Measurements from ENCODE around the gene MORN1. TPM values are rescaled to one million over a fixed set of nuclear protein-coding genes. Genes with fewer than 3 reads are reported as not detected.

MORN1 gene
- total and polyA plus RNA-seq, 2 experiments from 2014 or later = 4.5 to 9.4 TPM

DNA sequence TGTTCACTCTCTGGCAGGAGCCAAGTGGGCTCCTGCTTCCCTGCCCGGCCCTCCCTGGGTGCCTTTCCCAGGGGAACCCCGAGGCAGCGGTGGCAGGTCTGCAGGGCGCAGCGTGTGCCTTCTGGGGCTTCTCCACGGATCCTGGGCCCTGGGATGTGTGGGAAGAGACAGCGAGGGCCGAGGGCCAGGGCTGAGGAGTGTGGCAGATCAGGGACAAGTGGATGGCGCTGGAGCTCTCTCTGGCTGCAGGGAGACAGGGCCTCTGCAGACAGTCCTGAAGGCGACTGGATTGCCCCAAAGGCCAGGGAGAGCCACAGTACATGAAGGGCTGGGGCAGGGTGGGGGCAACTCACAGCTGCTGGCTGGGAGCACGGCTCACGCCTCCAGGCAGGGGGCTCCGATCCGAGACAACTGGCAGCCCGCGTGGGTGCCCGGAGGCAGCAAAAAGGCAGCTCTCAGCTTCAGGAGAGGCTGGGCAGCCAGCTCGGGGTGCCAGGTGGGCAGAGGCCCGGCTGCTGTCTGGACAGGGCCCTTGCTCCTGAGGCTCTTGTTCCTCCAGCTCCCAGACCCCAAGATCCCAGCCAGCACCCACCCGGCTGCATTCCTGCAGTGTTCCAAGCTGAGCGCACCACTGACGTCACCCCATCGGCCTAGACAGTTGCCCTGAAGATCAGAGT lies 16.0 kb downstream of the MORN1 start:
- no peaks in the 10 kb centered on the region for H3K9me3 ChIP-seq (ENCODE audit: low read depth)
- TF ChIP-seq EZH2phosphoT487 (IDR thresholded peaks at IDR 0.05; ENCODE audit: low read depth, severe bottlenecking, unreplicated experiment) (no peak), EZH2 (IDR thresholded peaks at IDR 0.05; ENCODE audit: borderline replicate concordance) (no peak)
- TF ChIP-seq, protein P1, sequence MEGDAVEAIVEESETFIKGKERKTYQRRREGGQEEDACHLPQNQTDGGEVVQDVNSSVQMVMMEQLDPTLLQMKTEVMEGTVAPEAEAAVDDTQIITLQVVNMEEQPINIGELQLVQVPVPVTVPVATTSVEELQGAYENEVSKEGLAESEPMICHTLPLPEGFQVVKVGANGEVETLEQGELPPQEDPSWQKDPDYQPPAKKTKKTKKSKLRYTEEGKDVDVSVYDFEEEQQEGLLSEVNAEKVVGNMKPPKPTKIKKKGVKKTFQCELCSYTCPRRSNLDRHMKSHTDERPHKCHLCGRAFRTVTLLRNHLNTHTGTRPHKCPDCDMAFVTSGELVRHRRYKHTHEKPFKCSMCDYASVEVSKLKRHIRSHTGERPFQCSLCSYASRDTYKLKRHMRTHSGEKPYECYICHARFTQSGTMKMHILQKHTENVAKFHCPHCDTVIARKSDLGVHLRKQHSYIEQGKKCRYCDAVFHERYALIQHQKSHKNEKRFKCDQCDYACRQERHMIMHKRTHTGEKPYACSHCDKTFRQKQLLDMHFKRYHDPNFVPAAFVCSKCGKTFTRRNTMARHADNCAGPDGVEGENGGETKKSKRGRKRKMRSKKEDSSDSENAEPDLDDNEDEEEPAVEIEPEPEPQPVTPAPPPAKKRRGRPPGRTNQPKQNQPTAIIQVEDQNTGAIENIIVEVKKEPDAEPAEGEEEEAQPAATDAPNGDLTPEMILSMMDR (IDR thresholded peaks at IDR 0.05; ENCODE audit: poor library complexity) = no peak
- H3K36me3 ChIP-seq (replicated peaks; ENCODE audit: insufficient read depth, low read depth) = no peaks in the 10 kb centered on the region
- H3K4me3 ChIP-seq = no peak overlapping the region
- no peak overlapping the region for H3K4me2 ChIP-seq
- DNase-seq (ENCODE audit: low spot score) = no peak
- H3K9me2 ChIP-seq (replicated peaks; ENCODE audit: insufficient read depth) = no peaks in the 10 kb centered on the region
- no peaks in the 10 kb centered on the region for H4K20me1 ChIP-seq (ENCODE audit: insufficient read depth, poor library complexity, severe bottlenecking)
- H3K27ac ChIP-seq = no peak overlapping the region
- H3K79me2 ChIP-seq = no peaks in the 10 kb centered on the region
- H3K27me3 ChIP-seq = no peaks in the 10 kb centered on the region
- no peaks in the 10 kb centered on the region for H3K4me1 ChIP-seq (ENCODE audit: insufficient read depth)
- H2AFZ ChIP-seq = no peak overlapping the region
- 89% methylated on average over 20 of the region's 23 CpGs for WGBS (ENCODE audit: low lambda C conversion rate, missing lambda C conversion rate)

DNA sequence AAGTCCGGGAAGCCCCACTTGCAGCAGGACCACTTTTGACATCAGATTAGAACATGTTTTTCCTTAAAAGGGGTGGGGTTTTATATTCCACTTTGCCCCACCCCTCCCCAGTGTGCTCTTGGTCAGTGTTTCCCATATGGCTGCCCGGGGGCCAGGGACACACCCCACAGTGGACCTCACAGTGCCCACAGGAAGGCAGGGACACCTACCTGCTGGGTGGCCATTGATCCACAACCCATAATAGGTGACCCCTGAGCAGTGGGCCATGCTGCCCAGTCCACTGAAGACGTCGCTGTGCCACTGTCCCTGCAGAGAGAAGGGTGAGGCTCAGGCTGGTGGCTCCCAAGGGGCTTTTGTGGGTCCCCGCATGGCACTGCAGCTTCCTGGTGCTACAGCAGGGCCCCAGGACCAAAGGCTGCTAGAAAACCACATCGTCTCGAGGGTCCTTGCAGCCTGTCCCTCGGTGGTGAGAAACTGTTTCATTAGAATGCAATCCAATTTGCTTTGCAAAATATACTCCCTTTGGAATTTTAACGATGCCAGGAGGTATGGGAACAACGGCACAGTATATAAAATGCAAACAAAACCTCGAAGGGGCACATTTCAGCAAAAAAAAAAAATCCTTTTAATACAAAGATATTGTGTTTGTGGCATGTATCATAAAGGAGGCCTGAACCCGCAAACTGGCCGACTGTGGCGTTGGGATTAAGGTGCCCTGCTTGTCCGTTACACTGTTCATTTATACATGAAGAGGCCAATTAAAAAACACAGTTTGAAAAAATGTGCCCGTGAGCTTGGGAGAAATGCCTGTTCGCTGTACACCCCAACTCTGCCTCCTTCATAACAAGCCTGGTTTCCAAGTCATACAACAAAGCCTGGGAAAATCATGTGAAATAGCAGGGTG lies 16.9 kb downstream of the MORN1 start:
- H3K4me3 ChIP-seq = no peak overlapping the region
- TF ChIP-seq, protein P1 (IDR thresholded peaks at IDR 0.05; ENCODE audit: poor library complexity) = no peak
- TF ChIP-seq EZH2 (IDR thresholded peaks at IDR 0.05; ENCODE audit: borderline replicate concordance) = no peak
- no peak for TF ChIP-seq EZH2phosphoT487 (IDR thresholded peaks at IDR 0.05; ENCODE audit: low read depth, severe bottlenecking, unreplicated experiment)
- DNase-seq (ENCODE audit: low spot score) = no peak
- no peak overlapping the region for H3K4me2 ChIP-seq
- no peaks in the 10 kb centered on the region for H3K4me1 ChIP-seq (ENCODE audit: insufficient read depth)
- no peaks in the 10 kb centered on the region for H3K9me3 ChIP-seq (ENCODE audit: low read depth)
- H4K20me1 ChIP-seq (ENCODE audit: insufficient read depth, poor library complexity, severe bottlenecking) = no peaks in the 10 kb centered on the region
- no peak overlapping the region for H2AFZ ChIP-seq
- no peak overlapping the region for H3K27ac ChIP-seq
- H3K36me3 ChIP-seq (replicated peaks; ENCODE audit: insufficient read depth, low read depth) = no peaks in the 10 kb centered on the region
- no peaks in the 10 kb centered on the region for H3K79me2 ChIP-seq
- H3K9me2 ChIP-seq (replicated peaks; ENCODE audit: insufficient read depth) = no peaks in the 10 kb centered on the region
- H3K27me3 ChIP-seq = no peaks in the 10 kb centered on the region
- 82% methylated on average over 17 of the region's 17 CpGs for WGBS (ENCODE audit: low lambda C conversion rate, missing lambda C conversion rate)

DNA sequence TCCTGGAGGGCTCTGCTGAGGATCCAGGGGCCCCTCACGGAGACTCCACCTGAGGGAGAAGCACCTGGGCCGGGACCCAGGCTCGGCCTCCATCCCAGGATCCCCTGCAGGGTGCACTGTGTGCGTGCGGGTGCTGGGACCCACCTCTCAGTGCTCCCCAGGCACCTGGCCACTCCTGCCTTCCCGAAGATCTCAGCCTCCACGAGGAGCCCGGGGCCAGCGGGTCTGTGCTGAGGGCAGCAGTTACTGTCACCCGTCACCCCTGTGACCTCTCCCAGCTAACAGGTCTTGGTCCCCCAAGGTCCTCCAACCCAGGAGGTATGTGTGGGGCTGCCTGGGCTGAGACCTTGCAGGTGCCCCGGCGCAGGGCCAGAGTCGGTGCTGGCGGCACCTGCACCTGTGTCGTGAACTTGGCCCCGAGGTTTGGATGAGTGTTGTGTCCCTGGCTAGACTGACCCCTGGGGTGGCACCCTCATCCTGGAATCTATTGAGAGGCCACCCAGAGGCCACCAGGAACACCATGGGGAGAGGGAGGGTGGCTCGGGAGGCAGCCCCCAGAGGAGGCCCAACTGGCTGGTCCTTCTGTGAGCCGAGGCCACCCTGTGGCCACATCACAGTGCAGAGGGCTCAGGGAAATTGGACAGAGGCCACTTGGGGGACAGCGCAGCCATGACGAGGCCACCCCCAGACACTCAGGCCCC lies 17.7 kb downstream of the MORN1 start:
- H3K79me2 ChIP-seq = no peaks in the 10 kb centered on the region
- WGBS (ENCODE audit: low lambda C conversion rate, missing lambda C conversion rate) = 93% methylated on average over 20 of the region's 20 CpGs

More for the DNA sequence above, 17.7 kb downstream of the MORN1 start:
- no peak overlapping the region for H3K4me2 ChIP-seq
- TF ChIP-seq, protein P1 (IDR thresholded peaks at IDR 0.05; ENCODE audit: poor library complexity) = no peak
- TF ChIP-seq EZH2 (IDR thresholded peaks at IDR 0.05; ENCODE audit: borderline replicate concordance) (no peak), EZH2phosphoT487 (IDR thresholded peaks at IDR 0.05; ENCODE audit: low read depth, severe bottlenecking, unreplicated experiment) (no peak)
- H3K4me3 ChIP-seq = no peak overlapping the region
- no peak overlapping the region for H2AFZ ChIP-seq
- H3K9me3 ChIP-seq (ENCODE audit: low read depth) = no peaks in the 10 kb centered on the region
- no peak overlapping the region for H3K27ac ChIP-seq
- no peaks in the 10 kb centered on the region for H3K36me3 ChIP-seq (replicated peaks; ENCODE audit: insufficient read depth, low read depth)
- DNase-seq (ENCODE audit: low spot score) = no peak
- no peaks in the 10 kb centered on the region for H3K4me1 ChIP-seq (ENCODE audit: insufficient read depth)
- H3K9me2 ChIP-seq (replicated peaks; ENCODE audit: insufficient read depth) = no peaks in the 10 kb centered on the region
- no peaks in the 10 kb centered on the region for H3K27me3 ChIP-seq
- H4K20me1 ChIP-seq (ENCODE audit: insufficient read depth, poor library complexity, severe bottlenecking) = no peaks in the 10 kb centered on the region

Data from hepatocyte (in vitro differentiated cells).